Psoas muscle (tissue), 8 donors: ENCODE results near the gene EXD3. TPM values are rescaled to one million over a fixed set of nuclear protein-coding genes. Genes with fewer than 3 reads are reported as not detected.

Source experiments
- ATAC-seq, 4 donors: fragments of 200-7000 bp; cut with Tn5 transposase; one replicate each; pipeline ENCODE4 v1.9.1; 2020; ENCODE audit warnings: moderate library complexity in 3 of 4, mild to moderate bottlenecking in 2 of 4
- DNase-seq, 2 donors: peaks; one replicate each; pipeline ENCODE4 v3.0.0-alpha.2; 2020
- H3K27ac ChIP-seq: fragments of 200-600 bp; one replicate; pipeline ENCODE4 v1.8.0; 2022
- H3K27me3 ChIP-seq, 3 donors: fragments of 200-600 bp in 1 of 3; one replicate each; pipeline versions ENCODE4 v1.6.1 to v1.8.0; 2013 to 2022; ENCODE audit warnings: low read length in 2 of 3, mild to moderate bottlenecking in 2 of 3, moderate library complexity in 1 of 3; ENCODE audit not compliant: insufficient read depth in 3 of 3
- H3K36me3 ChIP-seq, 2 donors: fragments of 200-600 bp in 1 of 2; one replicate each; pipeline versions ENCODE4 v1.6.1 to v1.8.0; 2013 to 2022; ENCODE audit warnings: low read depth in 1 of 2, mild to moderate bottlenecking in 1 of 2, moderate library complexity in 1 of 2; ENCODE audit not compliant: insufficient read depth in 1 of 2
- H3K4me1 ChIP-seq: fragments of 200-600 bp; one replicate; pipeline ENCODE4 v1.8.0; 2022
- H3K4me3 ChIP-seq: fragments of 200-600 bp; one replicate; pipeline ENCODE4 v1.8.0; 2022; ENCODE audit warnings: mild to moderate bottlenecking
- H3K9me3 ChIP-seq: fragments of 200-600 bp; one replicate; pipeline ENCODE4 v1.8.0; 2022
- WGBS, 3 donors: extraction: QIAGEN DNeasy Blood & Tissue Kit; methylation state at CpG; one replicate each; pipeline versions ENCODE4 v1.1.6 to v1.1.7; 2013; 5-methylcytosine and 5-hydroxymethylcytosine counted together
- intact Hi-C, 2 donors: fragments of 100-400 bp; cut with DNase I; formaldehyde crosslinking; loops; one replicate each; pipeline versions ENCODE4 v1.11.0 to v1.14.2; 2022
- polyA plus RNA-seq, 3 donors: library from polyadenylated mRNA; stranded (reverse); fragments of 200-250 nt; gene quantifications; one replicate each; pipeline ENCODE4 v1.2.3, GENCODE V29; 2013
- total RNA-seq, 4 donors: library from RNA; stranded (reverse); fragmentation: NEBNext Ultra II Directional in 2 of 4; extraction: Animal tissue kit (Norgen Biotek cat#: 25700) in 2 of 4; gene quantifications; one replicate each; pipeline versions ENCODE4 v1.2.1 to v1.2.4, GENCODE V29; 2021 to 2023
- TF ChIP-seq, protein P1 (sequence below): fragments of 200-600 bp; IDR thresholded peaks from one replicate; pipeline ENCODE4 v1.8.0; 2022; ENCODE audit warnings: antibody characterized with exemption
- donor health status: healthy with polysubstance abuse.
- donor health status: DM: no; HTN: no; CAD: no; lungs with moderate emphysema.
- donor health status: Bipolar disorder and iron deficiency.
- donor health status: healthy.
- donor health status: DM: yes; HTN: yes; CAD: no.
- donor health status: DM: no; HTN: no; CAD: no.
- donor health status: DM: no; HTN: no; CAD: no.
- donor health status: DM: yes; HTN: yes; CAD: no.

The EXD3 gene
- total and polyA plus RNA-seq, 7 donors = 5.7 to 11.2 (median 9.4) TPM

DNA sequence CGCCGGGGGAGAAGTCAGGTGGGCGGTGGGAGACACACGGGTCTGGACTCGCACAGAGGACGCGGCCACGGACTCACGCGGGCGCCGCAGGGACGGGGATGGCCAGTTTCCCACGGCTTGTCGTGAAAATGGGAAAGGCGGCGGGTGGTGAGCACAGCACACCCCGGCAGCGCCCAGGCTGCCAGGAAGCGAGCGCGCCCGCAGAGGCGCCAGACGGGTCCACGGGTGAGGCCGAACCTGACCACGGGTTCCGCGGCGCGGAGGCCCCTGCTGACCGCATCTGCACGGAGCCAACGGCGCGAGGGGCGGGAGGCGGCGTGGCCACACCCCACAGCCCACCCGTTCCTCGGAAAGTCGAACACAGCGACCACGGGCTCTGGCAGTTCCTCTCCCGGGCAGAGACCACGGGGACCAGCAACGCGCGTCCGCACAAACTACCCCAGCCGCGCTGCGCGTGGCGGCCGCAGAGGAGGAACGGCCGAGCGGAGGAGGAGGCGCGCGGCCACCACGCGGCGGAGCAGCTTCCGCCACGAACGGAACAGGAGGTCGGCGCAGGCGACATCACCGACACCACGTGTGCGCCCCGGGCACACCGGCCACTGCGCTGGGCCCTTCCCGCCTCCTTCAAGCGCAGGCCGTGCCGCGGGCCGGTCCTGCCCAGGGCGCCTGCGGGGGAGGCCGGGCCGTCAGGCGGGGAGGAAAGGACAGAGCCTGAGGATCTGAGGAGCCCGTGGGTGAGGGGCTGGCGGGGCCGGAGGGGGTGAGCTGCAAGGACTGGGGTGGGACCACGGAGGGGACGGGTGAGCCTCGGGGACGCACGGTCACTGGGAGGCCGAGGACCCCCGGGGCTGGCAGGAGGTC is 5.6 kb downstream of the EXD3 start:
- intact Hi-C loops = no loop called here
- H3K4me1 ChIP-seq = peaks cover 14% of the 10 kb centered on the region
- no peaks in the 10 kb centered on the region for H3K36me3 ChIP-seq
- 79 to 89% (median 87%) methylated on average over 92 to 99 of the region's 99 CpGs for WGBS, 3 donors
- DNase-seq (peak in 1 of 2 donors; percentile 61), ATAC-seq (peak; percentile 35 to 78 (median 40))
- no peaks in the 10 kb centered on the region for H3K27me3 ChIP-seq
- TF ChIP-seq, protein P1, sequence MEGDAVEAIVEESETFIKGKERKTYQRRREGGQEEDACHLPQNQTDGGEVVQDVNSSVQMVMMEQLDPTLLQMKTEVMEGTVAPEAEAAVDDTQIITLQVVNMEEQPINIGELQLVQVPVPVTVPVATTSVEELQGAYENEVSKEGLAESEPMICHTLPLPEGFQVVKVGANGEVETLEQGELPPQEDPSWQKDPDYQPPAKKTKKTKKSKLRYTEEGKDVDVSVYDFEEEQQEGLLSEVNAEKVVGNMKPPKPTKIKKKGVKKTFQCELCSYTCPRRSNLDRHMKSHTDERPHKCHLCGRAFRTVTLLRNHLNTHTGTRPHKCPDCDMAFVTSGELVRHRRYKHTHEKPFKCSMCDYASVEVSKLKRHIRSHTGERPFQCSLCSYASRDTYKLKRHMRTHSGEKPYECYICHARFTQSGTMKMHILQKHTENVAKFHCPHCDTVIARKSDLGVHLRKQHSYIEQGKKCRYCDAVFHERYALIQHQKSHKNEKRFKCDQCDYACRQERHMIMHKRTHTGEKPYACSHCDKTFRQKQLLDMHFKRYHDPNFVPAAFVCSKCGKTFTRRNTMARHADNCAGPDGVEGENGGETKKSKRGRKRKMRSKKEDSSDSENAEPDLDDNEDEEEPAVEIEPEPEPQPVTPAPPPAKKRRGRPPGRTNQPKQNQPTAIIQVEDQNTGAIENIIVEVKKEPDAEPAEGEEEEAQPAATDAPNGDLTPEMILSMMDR = no peak
- H3K9me3 ChIP-seq = no peaks in the 10 kb centered on the region
- peak overlapping the region; percentile 55 for H3K4me3 ChIP-seq
- H3K27ac ChIP-seq = peak overlapping the region; percentile 41

- peak in 1 of 2 donors; percentile 54 for DNase-seq
- intact Hi-C loops = no loop called here
These were observed 6.3 kb downstream of the EXD3 start for GRCh38 chr9:137416563-137417151.

DNA sequence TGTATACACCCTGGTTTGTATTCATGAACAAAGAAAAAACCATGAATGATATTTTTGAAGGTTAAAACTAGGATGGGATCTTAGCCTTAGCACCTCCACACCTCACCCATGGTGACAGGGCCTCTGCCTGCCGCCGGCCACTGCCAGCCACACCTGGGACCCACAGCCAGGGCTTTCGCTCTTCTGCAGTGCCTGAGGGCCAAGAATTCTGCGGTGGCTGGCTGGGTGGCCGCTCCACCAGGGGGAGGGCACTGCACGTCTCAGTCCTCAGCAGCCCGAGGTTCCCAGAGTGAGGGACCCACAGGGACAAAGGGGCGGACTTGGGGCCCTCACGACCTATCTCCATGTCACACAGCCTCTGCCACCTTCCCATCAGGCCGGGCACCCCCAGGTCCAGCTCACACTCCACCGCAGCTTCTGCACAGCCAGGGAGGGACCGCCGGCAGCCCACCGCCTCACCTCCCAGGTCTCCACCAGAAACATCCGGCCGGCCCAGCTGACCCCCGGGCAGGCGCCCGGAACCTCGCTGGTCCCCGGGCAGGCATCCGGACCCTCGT is 6.9 kb downstream of the EXD3 start:
- TF ChIP-seq, protein P1 = no peak
- peak in 1 of 2 donors; percentile 45 for DNase-seq
- WGBS, 3 donors = 93 to 95% (median 95%) methylated on average over 22 to 23 of the region's 23 CpGs
- Histone ChIP-seq H3K9me3 (no peaks in the 10 kb centered on the region), H3K36me3 (no peaks in the 10 kb centered on the region), H3K4me3 (no peak overlapping the region), H3K27ac (no peak overlapping the region), H3K4me1 (peaks cover 15% of the 10 kb centered on the region), H3K27me3 (no peaks in the 10 kb centered on the region)
- intact Hi-C loops = no loop called here
- ATAC-seq = no peak

More at GRCh38 chr9:137416563-137417151, 6.3 kb downstream of the EXD3 start:
- H3K27me3 ChIP-seq = no peaks in the 10 kb centered on the region
- H3K4me1 ChIP-seq = peaks cover 13% of the 10 kb centered on the region
- H3K4me3 ChIP-seq = peak overlapping the region; percentile 55
- no peaks in the 10 kb centered on the region for H3K9me3 ChIP-seq
- WGBS, 3 donors = 90 to 93% (median 92%) methylated on average over 45 of the region's 45 CpGs
- H3K36me3 ChIP-seq = no peaks in the 10 kb centered on the region
- ATAC-seq = peak in 2 of 4 donors; percentile 6 to 9
- TF ChIP-seq, protein P1 = no peak
- H3K27ac ChIP-seq = peak overlapping the region; percentile 41

DNA sequence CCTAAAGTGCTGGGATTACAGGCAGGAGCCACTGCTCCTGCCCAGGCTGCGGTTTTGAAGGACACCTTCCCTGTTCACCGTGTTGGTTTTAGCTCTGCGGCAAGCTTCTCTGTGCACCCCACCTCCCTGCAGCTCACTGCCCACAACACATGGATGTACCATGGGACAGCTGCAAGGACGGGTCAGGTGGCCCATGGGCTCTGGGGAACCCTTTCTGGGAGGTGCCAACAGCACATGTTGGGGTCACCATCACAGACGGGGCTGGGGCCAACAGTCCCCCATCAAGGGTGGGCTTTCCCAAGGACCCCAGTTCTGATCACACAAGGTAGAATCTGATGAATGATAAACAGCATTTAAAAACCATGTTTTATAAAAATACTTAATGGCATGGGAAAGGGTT is 7.5 kb downstream of the EXD3 start:
- no peak overlapping the region for H3K4me3 ChIP-seq
- 79 to 86% (median 81%) methylated on average over 5 of the region's 5 CpGs for WGBS, 3 donors
- intact Hi-C loops = no loop called here
- H3K27ac ChIP-seq = no peak overlapping the region
- H3K27me3 ChIP-seq = no peaks in the 10 kb centered on the region
- ATAC-seq = no peak
- H3K4me1 ChIP-seq = peaks cover 22% of the 10 kb centered on the region
- H3K36me3 ChIP-seq = no peaks in the 10 kb centered on the region
- H3K9me3 ChIP-seq = no peaks in the 10 kb centered on the region
- DNase-seq = peak in 1 of 2 donors; percentile 23
- TF ChIP-seq, protein P1 = no peak
